ENCODE measurements around the gene TMEM190. TPM values are rescaled to one million over a fixed set of nuclear protein-coding genes. Genes with fewer than 3 reads are reported as not detected.

TMEM190 gene
- total RNA-seq, 1 experiment from 2014 or later: not detected

- H3K36me3 Mint-ChIP-seq (ENCODE audit: insufficient read depth, unreplicated experiment): no peaks in the 10 kb centered on the region
- H3K27ac Mint-ChIP-seq (ENCODE audit: unreplicated experiment): no peak overlapping the region
- BruUV-seq (replicated peaks): no TSS peak
- no peak for TF ChIP-seq CTCF (IDR thresholded peaks at IDR 0.05; ENCODE audit: unreplicated experiment)
- intact Hi-C loops (cut with micrococcal nuclease; ENCODE audit: unreplicated experiment): no loop called here
- DNase-seq: no peak
- CTCF ChIA-PET: interaction anchor here (0.6 kb wide), 1 partner anchor 219 kb away, joined by 4 read pairs; no protein-coding TSS in a partner anchor
- no peaks in the 10 kb centered on the region for H3K4me1 Mint-ChIP-seq (ENCODE audit: low read depth, unreplicated experiment)
- peaks cover 65% of the 10 kb centered on the region for H3K27me3 Mint-ChIP-seq (ENCODE audit: unreplicated experiment)
- no peak overlapping the region for H3K4me3 Mint-ChIP-seq (ENCODE audit: low read depth, unreplicated experiment)
- H3K9me3 Mint-ChIP-seq (ENCODE audit: low read depth, unreplicated experiment): no peaks in the 10 kb centered on the region
Measured at GRCh38 chr19:55360902-55361301, 15.7 kb upstream of the TMEM190 start.

- no TSS peak for BruUV-seq (replicated peaks)
- no peak for DNase-seq
- CTCF ChIA-PET: interaction anchor here (1.1 kb wide), 1 partner anchor 61 kb away, joined by 3 read pairs; no protein-coding TSS in a partner anchor
- Mint-ChIP-seq H3K9me3 (ENCODE audit: low read depth, unreplicated experiment) (no peaks in the 10 kb centered on the region), H3K27ac (ENCODE audit: unreplicated experiment) (no peak overlapping the region), H3K4me1 (ENCODE audit: low read depth, unreplicated experiment) (no peaks in the 10 kb centered on the region), H3K27me3 (ENCODE audit: unreplicated experiment) (peaks cover 65% of the 10 kb centered on the region), H3K36me3 (ENCODE audit: insufficient read depth, unreplicated experiment) (peaks cover 4% of the 10 kb centered on the region), H3K4me3 (ENCODE audit: low read depth, unreplicated experiment) (no peak overlapping the region)
- TF ChIP-seq CTCF (IDR thresholded peaks at IDR 0.05; ENCODE audit: unreplicated experiment): no peak
- intact Hi-C loops (cut with micrococcal nuclease; ENCODE audit: unreplicated experiment): no loop called here
Measured at GRCh38 chr19:55362174-55362989, 14.2 kb upstream of the TMEM190 start.

DNA sequence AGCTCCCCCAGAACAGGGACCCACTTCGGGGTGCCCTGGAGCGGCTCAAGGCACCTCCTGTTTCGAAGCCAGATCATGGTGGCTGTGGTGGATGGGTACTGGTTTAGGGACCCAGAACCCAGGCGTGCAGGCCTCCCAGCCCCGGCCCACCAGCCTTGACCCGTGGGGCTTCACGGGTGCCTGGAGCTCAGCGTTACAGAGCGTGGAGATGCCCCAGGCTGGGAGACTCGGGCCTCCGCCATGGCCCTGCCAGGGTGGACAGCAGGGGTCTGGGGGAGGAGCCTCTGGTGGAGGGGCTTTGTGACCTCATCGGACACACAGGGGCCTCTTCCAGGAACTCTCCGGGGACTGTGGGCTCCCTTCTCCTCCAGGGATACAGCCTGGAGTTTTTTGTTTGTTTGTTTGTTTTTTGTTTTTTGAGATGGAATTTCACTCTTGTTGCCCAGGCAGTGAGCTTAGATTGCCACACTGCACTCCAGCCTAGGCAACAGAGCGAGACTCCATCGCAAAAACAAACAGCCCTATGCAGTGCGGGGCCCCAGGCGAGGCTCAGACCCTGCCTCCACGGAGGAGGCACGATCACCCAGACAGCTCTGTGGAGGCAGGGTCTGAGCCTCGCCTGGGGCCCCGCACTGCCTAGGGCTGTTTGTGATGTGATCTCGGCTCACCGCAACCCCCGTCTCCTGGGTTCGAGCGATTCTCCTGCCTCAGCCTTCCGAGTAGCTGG lies 13.5 kb upstream of the TMEM190 start, which contains the start of gene GARIN5B:
Gene GARIN5B, minus strand, starts transcription at position 271 of the 727 bp plus-strand sequence. Its CDS starts 194 bp downstream, at position 77.
- Mint-ChIP-seq H3K27me3 (ENCODE audit: unreplicated experiment) (peaks cover 65% of the 10 kb centered on the region), H3K27ac (ENCODE audit: unreplicated experiment) (no peak within 1 kb of the TSS), H3K4me1 (ENCODE audit: low read depth, unreplicated experiment) (no peaks in the 10 kb centered on the region), H3K36me3 (ENCODE audit: insufficient read depth, unreplicated experiment) (peaks cover 4% of the 10 kb centered on the region), H3K4me3 (ENCODE audit: low read depth, unreplicated experiment) (no peak within 1 kb of the TSS), H3K9me3 (ENCODE audit: low read depth, unreplicated experiment) (no peaks in the 10 kb centered on the region)
- no peak for TF ChIP-seq CTCF (IDR thresholded peaks at IDR 0.05; ENCODE audit: unreplicated experiment)
- intact Hi-C loops (cut with micrococcal nuclease; ENCODE audit: unreplicated experiment): no loop called here
- no peak for DNase-seq
- no TSS peak for BruUV-seq (replicated peaks)
- CTCF ChIA-PET: no interaction called here

DNA sequence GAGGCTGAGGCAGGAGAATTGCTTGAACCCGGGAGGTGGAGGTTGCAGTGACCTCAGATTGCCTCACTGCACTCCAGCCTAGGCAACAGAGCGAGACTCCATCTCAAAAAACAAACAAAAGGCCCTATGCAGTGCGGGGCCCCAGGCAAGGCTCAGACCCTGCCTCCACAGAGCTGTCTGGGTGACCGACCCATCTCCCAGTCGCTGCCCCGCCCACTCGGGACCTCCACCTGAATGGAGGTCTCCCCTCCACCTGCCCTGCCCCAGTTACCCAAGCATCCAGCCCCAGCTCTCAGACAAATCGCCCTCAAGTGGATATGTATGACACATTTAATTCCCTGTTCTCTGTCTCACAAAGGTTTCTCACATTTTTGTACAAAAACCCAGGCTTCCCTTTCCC lies 11.4 kb upstream of the TMEM190 start:
- no peak for DNase-seq
- no peaks in the 10 kb centered on the region for H3K9me3 Mint-ChIP-seq (ENCODE audit: low read depth, unreplicated experiment)
- peaks cover 7% of the 10 kb centered on the region for H3K4me1 Mint-ChIP-seq (ENCODE audit: low read depth, unreplicated experiment)
- intact Hi-C loops (cut with micrococcal nuclease; ENCODE audit: unreplicated experiment): no loop called here
- TF ChIP-seq CTCF (IDR thresholded peaks at IDR 0.05; ENCODE audit: unreplicated experiment): no peak
- peaks cover 15% of the 10 kb centered on the region for H3K36me3 Mint-ChIP-seq (ENCODE audit: insufficient read depth, unreplicated experiment)
- CTCF ChIA-PET: no interaction called here
- BruUV-seq (replicated peaks): no TSS peak
- peaks cover 72% of the 10 kb centered on the region for H3K27me3 Mint-ChIP-seq (ENCODE audit: unreplicated experiment)
- H3K27ac Mint-ChIP-seq (ENCODE audit: unreplicated experiment): no peak overlapping the region
- H3K4me3 Mint-ChIP-seq (ENCODE audit: low read depth, unreplicated experiment): no peak overlapping the region

Measured in Calu3 (cell line).